ENCODE results near the gene FOXL1.

Gene FOXL1

GRCh38 chr16:86549076-86549892 is 29.1 kb upstream of the FOXL1 start:
- DNase-seq = no peak

- no peak for DNase-seq
Observed at GRCh38 chr16:86549893-86550190, 28.5 kb upstream of the FOXL1 start.

- DNase-seq = no peak
Observed at GRCh38 chr16:86550281-86550680, 28.1 kb upstream of the FOXL1 start.

- DNase-seq = no peak
Observed at GRCh38 chr16:86553356-86553755, 25.0 kb upstream of the FOXL1 start.

- DNase-seq = peak; percentile 17
Observed at GRCh38 chr16:86554599-86554916, 23.8 kb upstream of the FOXL1 start.

GRCh38 chr16:86554917-86555703 is 23.2 kb upstream of the FOXL1 start, which contains the start of gene MTHFSD:
Gene MTHFSD (minus strand): TSS chr16:86555235. CDS start chr16:86555184, 51 bp downstream.
- DNase-seq = peak; percentile 93

- DNase-seq = no peak
Observed at GRCh38 chr16:86555704-86556075, 22.7 kb upstream of the FOXL1 start.

GRCh38 chr16:86556576-86556975 is 21.8 kb upstream of the FOXL1 start:
- no peak for DNase-seq

- no peak for DNase-seq
Observed at GRCh38 chr16:86557587-86557986, 20.8 kb upstream of the FOXL1 start.

- no peak for DNase-seq
Observed at GRCh38 chr16:86558355-86559193, 19.8 kb upstream of the FOXL1 start.

- DNase-seq = no peak
Observed at GRCh38 chr16:86559802-86560305, 18.5 kb upstream of the FOXL1 start.

- DNase-seq = no peak
Observed at GRCh38 chr16:86562356-86562755, 16.0 kb upstream of the FOXL1 start.

GRCh38 chr16:86563469-86564345 is 14.6 kb upstream of the FOXL1 start:
- peak; percentile 96 for DNase-seq

- DNase-seq = no peak
Observed at GRCh38 chr16:86565181-86565631, 13.1 kb upstream of the FOXL1 start.

- DNase-seq = no peak
Observed at GRCh38 chr16:86565644-86566511, 12.5 kb upstream of the FOXL1 start.

GRCh38 chr16:86566601-86566965 is 11.8 kb upstream of the FOXL1 start, which contains the start of gene FOXC2:
Gene FOXC2 (plus strand): TSS chr16:86566829. CDS start chr16:86567336, 507 bp downstream.
- DNase-seq = peak; percentile 81

GRCh38 chr16:86566966-86567700 is 11.2 kb upstream of the FOXL1 start:
- DNase-seq = no peak

GRCh38 chr16:86567701-86568581 is 10.4 kb upstream of the FOXL1 start:
- no peak for DNase-seq
